Naive thymus-derived CD8-positive, alpha-beta T cell (primary cell): ENCODE results near the gene IDS. TPM values are rescaled to one million over a fixed set of nuclear protein-coding genes. Genes with fewer than 3 reads are reported as not detected.
"Not testable (repeated sequence)": the region's sequence is repeated elsewhere in the genome, so short reads cannot be mapped to it uniquely, and the experiment has no call there.

ENCODE experiments used
- ATAC-seq, 2 donors: fragments of 150-1000 bp; cut with Tn5 transposase in 1 of 2; sonication (Bioruptor Pico), chemical (Tn5 transposase) in 1 of 2; 1 replicate in 1 of 2; 2 replicates in 1 of 2; pipeline ENCODE4 v1.10.0; 2021; ENCODE audit warnings: mild to moderate bottlenecking in 2 of 2, moderate library complexity in 2 of 2
- POLR2A ChIA-PET: fragments of 350-600 bp; sonication (Branson Sonifier 250); formaldehyde crosslinking; loops from one replicate; lab custom pipeline; 2021; ENCODE audit warnings: antibody characterized with exemption; lab: Charles Lee
- DNase-seq, 10 donors: peaks; one replicate each; pipeline versions ENCODE4 v3.0.0 to v3.0.0-alpha.2; 2020 to 2022
- H3K27ac Mint-ChIP-seq, 10 donors: one replicate each; pipeline ENCODE4 v1.8.0; 2020 to 2022; ENCODE audit warnings: mild to moderate bottlenecking in 10 of 10, mixed read lengths in 10 of 10, moderate library complexity in 4 of 10, inconsistent platforms in 1 of 10
- H3K27me3 Mint-ChIP-seq, 5 donors: one replicate each; pipeline ENCODE4 v1.8.0; 2021 to 2022; ENCODE audit warnings: mixed read lengths in 5 of 5
- H3K36me3 Mint-ChIP-seq, 3 donors: one replicate each; pipeline ENCODE4 v1.8.0; 2020 to 2022; ENCODE audit warnings: mixed read lengths in 3 of 3, mild to moderate bottlenecking in 2 of 3, inconsistent platforms in 1 of 3
- H3K4me1 Mint-ChIP-seq, 4 donors: one replicate each; pipeline ENCODE4 v1.8.0; 2021 to 2022; ENCODE audit warnings: mixed read lengths in 4 of 4
- H3K4me3 Mint-ChIP-seq, 10 donors: one replicate each; pipeline ENCODE4 v1.8.0; 2020 to 2022; ENCODE audit warnings: mild to moderate bottlenecking in 10 of 10, mixed read lengths in 10 of 10, moderate library complexity in 6 of 10, inconsistent platforms in 1 of 10
- H3K9me3 Mint-ChIP-seq, 9 donors: one replicate each; pipeline ENCODE4 v1.8.0; 2020 to 2022; ENCODE audit warnings: mixed read lengths in 9 of 9, mild to moderate bottlenecking in 3 of 9, inconsistent platforms in 1 of 9, moderate library complexity in 1 of 9
- polyA plus RNA-seq, 3 donors: library from polyadenylated mRNA; unstranded; fragments of 300-500 nt; fragmentation: Illumina TruSeq; gene quantifications; one replicate each; pipeline ENCODE4 v1.2.3, GENCODE V29; 2021
- total RNA-seq, 8 experiments: library from RNA in 2 of 8; stranded (reverse) in 2 of 8; gene quantifications; one replicate each; pipeline ENCODE4 v1.2.3 and lab custom pipeline; 2021 to 2026

Gene IDS
- total and polyA plus RNA-seq, 5 experiments from 2014 or later, result 65.4 to 164 (median 98.4) TPM

- POLR2A ChIA-PET, result interaction anchor here (1.2 to 3.5 kb wide), 9 partner anchors 11 to 1629 kb away, joined by 4 to 41 read pairs (median 16); partner anchors contain the start of genes EOLA2, FMR1 and IDS
- H3K27ac Mint-ChIP-seq, result peak overlapping the region; percentile 97 to 100 (median 100)
These were observed 35.1 kb upstream of the IDS start for GRCh38 chrX:149540131-149540620.

DNA sequence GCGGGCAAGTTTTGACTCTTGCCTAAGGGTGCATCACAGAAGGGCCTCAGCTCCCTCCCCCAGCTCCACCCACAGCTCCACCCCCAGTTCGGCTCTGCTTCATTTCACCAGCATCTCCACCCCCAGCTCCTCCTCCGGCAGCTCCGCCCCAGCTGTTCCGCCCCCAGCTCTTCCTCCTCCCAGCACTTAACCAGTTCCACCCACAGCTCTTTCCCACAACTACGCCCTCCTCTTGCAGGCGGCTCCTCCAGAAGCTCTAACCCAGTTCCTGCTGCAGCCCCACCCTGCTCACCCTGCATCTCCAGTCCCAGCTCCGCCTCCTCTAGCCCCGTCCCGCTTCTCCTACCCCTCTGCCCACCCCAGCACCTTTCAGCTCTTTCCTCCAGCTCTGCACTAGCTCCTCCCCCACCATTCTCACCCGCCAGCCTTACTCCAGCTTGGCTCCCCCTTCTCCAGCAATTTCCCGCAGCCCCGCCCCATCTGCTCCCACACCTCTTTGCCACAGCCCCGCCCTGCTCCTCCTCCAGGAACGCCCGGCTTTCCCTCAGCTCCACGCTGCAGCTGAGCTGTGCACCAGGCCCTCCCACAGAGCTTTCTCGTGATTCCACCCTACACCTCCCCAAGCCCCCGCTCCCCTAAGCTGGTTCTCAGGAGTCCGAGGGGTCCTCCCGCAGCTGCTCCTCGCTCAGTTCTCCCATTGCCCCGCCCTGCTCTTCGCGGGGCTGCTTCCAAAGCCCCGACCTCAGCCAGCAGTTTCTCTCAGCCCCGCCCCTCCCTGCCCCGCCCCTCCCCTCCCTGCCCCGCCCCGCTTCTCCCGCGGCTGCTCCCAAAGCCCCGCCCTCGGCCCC is 34.4 kb upstream of the IDS start:
- POLR2A ChIA-PET, result interaction anchor here (1.5 to 3.5 kb wide), 8 partner anchors 10 to 1628 kb away, joined by 7 to 41 read pairs (median 18); partner anchors contain the start of genes EOLA2, FMR1 and IDS
- H3K27me3 Mint-ChIP-seq, result no peaks in the 10 kb centered on the region

More at GRCh38 chrX:149540131-149540620, 35.1 kb upstream of the IDS start:
- peaks cover 0 to 11% (median 0%) of the 10 kb centered on the region in 3 donors for H3K36me3 Mint-ChIP-seq
- DNase-seq (peak; percentile 80 to 96 (median 87)), ATAC-seq (peak; percentile 54 to 55)
- peaks cover 0 to 13% (median 7%) of the 10 kb centered on the region in 4 donors for H3K4me1 Mint-ChIP-seq
- H3K4me3 Mint-ChIP-seq, result peak overlapping the region; percentile 77 to 99 (median 95)
- H3K27me3 Mint-ChIP-seq, result no peaks in the 10 kb centered on the region
- no peaks in the 10 kb centered on the region for H3K9me3 Mint-ChIP-seq

GRCh38 chrX:149537474-149537873 is 32.4 kb upstream of the IDS start:
- peaks cover 0 to 13% (median 6%) of the 10 kb centered on the region in 4 donors for H3K4me1 Mint-ChIP-seq
- H3K27ac Mint-ChIP-seq, H3K9me3 Mint-ChIP-seq, H3K27me3 Mint-ChIP-seq, H3K4me3 Mint-ChIP-seq, H3K36me3 Mint-ChIP-seq, DNase-seq, POLR2A ChIA-PET, ATAC-seq: not testable (repeated sequence)

More for the DNA sequence above, 34.4 kb upstream of the IDS start:
- ATAC-seq (peak; percentile 49 to 59), DNase-seq (peak; percentile 69 to 95 (median 86))
- H3K36me3 Mint-ChIP-seq, result peaks cover 0 to 8% (median 0%) of the 10 kb centered on the region in 3 donors
- peak overlapping the region; percentile 63 to 100 (median 94) for H3K27ac Mint-ChIP-seq
- no peaks in the 10 kb centered on the region for H3K9me3 Mint-ChIP-seq
- peaks cover 0 to 13% (median 7%) of the 10 kb centered on the region in 4 donors for H3K4me1 Mint-ChIP-seq
- H3K4me3 Mint-ChIP-seq, result peak overlapping the region; percentile 77 to 97 (median 87)

DNA sequence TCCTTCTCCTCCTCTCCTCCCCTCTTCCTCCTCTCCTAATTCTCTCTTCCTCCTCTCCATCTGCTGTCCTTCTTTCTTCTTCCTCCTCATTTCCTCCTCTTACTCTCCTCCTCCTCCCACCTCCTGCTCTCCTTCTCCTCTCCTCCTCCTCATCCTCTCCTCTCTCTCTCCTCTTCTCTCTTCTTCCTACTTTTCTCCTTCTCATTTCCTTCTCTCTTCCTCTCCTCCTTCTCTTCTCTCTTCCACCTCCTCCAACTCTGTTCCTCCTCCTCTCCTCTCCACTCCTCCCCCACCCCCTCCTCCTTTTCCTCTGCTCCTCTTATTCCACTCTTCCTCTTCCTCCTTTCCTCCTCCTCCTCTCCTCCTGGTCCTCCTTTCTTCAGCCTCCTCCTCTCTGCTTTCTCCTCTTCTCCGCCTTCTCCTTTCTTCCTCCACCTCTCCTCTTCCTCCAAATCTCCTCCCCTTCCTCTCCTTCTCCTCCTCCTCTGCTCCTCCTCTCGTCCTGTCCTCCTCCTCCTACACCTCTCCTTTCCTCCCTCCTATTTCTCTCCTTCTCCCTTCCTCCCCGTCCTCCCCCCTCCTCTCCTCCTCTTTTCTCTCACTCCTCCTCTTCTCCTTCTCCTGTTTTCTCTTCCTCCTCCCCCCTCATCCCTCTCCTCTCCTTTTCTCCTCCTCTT is 30.0 kb upstream of the IDS start:
- H3K9me3 Mint-ChIP-seq, DNase-seq, H3K4me3 Mint-ChIP-seq, POLR2A ChIA-PET, H3K27me3 Mint-ChIP-seq, ATAC-seq: not testable (repeated sequence)
- Mint-ChIP-seq H3K4me1 (peaks cover 0 to 10% (median 3%) of the 10 kb centered on the region in 4 donors), H3K36me3 (peaks cover 0 to 11% (median 0%) of the 10 kb centered on the region in 3 donors), H3K27ac (peak overlapping the region in 1 of 10 donors; percentile 85)

GRCh38 chrX:149533999-149534398 is 28.9 kb upstream of the IDS start:
- H3K4me3 Mint-ChIP-seq, H3K9me3 Mint-ChIP-seq: not testable (repeated sequence)

GRCh38 chrX:149532868-149533267 is 27.8 kb upstream of the IDS start:
- H3K27ac Mint-ChIP-seq, H3K27me3 Mint-ChIP-seq, POLR2A ChIA-PET, ATAC-seq, H3K4me1 Mint-ChIP-seq, DNase-seq, H3K4me3 Mint-ChIP-seq, H3K9me3 Mint-ChIP-seq: not testable (repeated sequence)
- peaks cover 0 to 11% (median 0%) of the 10 kb centered on the region in 3 donors for H3K36me3 Mint-ChIP-seq

More at GRCh38 chrX:149533999-149534398, 28.9 kb upstream of the IDS start:
- DNase-seq, ATAC-seq, POLR2A ChIA-PET, H3K4me1 Mint-ChIP-seq, H3K27me3 Mint-ChIP-seq, H3K27ac Mint-ChIP-seq: not testable (repeated sequence)
- peaks cover 0 to 11% (median 0%) of the 10 kb centered on the region in 3 donors for H3K36me3 Mint-ChIP-seq

- DNase-seq (no peak), ATAC-seq (no peak)
- no peak overlapping the region for H3K4me3 Mint-ChIP-seq
- no peaks in the 10 kb centered on the region for H3K27me3 Mint-ChIP-seq
- peaks cover 0 to 11% (median 0%) of the 10 kb centered on the region in 3 donors for H3K36me3 Mint-ChIP-seq
- peak overlapping the region in 1 of 10 donors; percentile 48 for H3K27ac Mint-ChIP-seq
- H3K9me3 Mint-ChIP-seq, result no peaks in the 10 kb centered on the region
- POLR2A ChIA-PET, result no interaction called here
- H3K4me1 Mint-ChIP-seq, result peaks cover 0 to 11% (median 4%) of the 10 kb centered on the region in 4 donors
These were observed 26.5 kb upstream of the IDS start for GRCh38 chrX:149531599-149531998.

DNA sequence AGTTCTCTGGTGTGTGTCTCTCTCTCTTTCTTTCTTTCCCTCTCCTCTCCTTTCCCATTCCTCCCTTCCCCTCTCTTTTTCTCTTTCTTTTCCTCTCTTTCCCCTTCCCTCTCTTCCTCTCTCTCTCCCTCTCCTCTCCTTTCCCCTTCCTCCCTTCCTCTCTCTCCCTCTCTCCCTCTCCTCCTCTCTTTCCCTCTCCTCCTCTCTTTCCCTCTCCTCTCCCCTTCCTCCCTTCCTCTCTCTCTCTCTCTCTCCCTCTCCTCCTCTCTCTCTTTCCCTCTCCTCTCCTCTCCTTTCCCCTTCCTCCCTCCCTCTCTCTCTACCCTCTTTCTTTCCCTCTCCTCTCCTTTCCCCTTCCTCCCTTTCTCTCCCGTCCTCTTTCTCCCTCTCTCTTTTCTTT is 23.3 kb upstream of the IDS start:
- H3K27me3 Mint-ChIP-seq, result no peaks in the 10 kb centered on the region
- DNase-seq, result no peak
- no peaks in the 10 kb centered on the region for H3K9me3 Mint-ChIP-seq
- H3K27ac Mint-ChIP-seq, result peak overlapping the region in 2 of 10 donors; percentile 30 to 52
- H3K4me3 Mint-ChIP-seq, result no peak overlapping the region
- POLR2A ChIA-PET, result interaction anchor here (0.8 to 1.3 kb wide), 3 partner anchors 11 to 23 kb away, joined by 3 to 7 read pairs (median 4); partner anchors contain the start of gene IDS
- H3K36me3 Mint-ChIP-seq, result peaks cover 0 to 8% (median 0%) of the 10 kb centered on the region in 3 donors
- H3K4me1 Mint-ChIP-seq, result peaks cover 0 to 29% (median 10%) of the 10 kb centered on the region in 4 donors
- no peak for ATAC-seq

- Mint-ChIP-seq H3K36me3 (peaks cover 0 to 8% (median 0%) of the 10 kb centered on the region in 3 donors), H3K9me3 (no peaks in the 10 kb centered on the region), H3K4me1 (peaks cover under 1 to 30% (median 12%) of the 10 kb centered on the region in 4 donors), H3K27me3 (no peaks in the 10 kb centered on the region), H3K27ac (peak overlapping the region; percentile 43 to 91 (median 70)), H3K4me3 (peak overlapping the region in 4 of 10 donors; percentile 15 to 62 (median 30))
- peak in 6 of 10 donors; percentile 33 to 65 (median 51) for DNase-seq
- POLR2A ChIA-PET, result interaction anchor here (1.0 to 1.3 kb wide), 2 partner anchors 12 to 15 kb away, joined by 4 to 7 read pairs; no protein-coding TSS in a partner anchor
- peak in 1 of 2 donors; percentile 16 for ATAC-seq
These were observed 22.6 kb upstream of the IDS start for GRCh38 chrX:149527705-149528104.

GRCh38 chrX:149526318-149527033 is 21.4 kb upstream of the IDS start:
- not testable (repeated sequence) for ATAC-seq, DNase-seq, H3K36me3 Mint-ChIP-seq, H3K27me3 Mint-ChIP-seq, H3K9me3 Mint-ChIP-seq
- H3K4me3 Mint-ChIP-seq, result peak overlapping the region in 4 of 10 donors; percentile 4 to 55 (median 37)
- H3K27ac Mint-ChIP-seq, result peak overlapping the region; percentile 61 to 96 (median 93)
- POLR2A ChIA-PET, result interaction anchor here (1.3 to 2.6 kb wide), 2 partner anchors 13 to 22 kb away, joined by 6 to 23 read pairs; partner anchors contain the start of genes EOLA1 and IDS
- H3K4me1 Mint-ChIP-seq, result peaks cover 5 to 39% (median 21%) of the 10 kb centered on the region in 4 donors

GRCh38 chrX:149525903-149526302 is 20.8 kb upstream of the IDS start:
- peak; percentile 49 to 57 for ATAC-seq
- H3K27ac Mint-ChIP-seq, result peak overlapping the region; percentile 61 to 96 (median 93)
- H3K4me1 Mint-ChIP-seq, result peaks cover 7 to 40% (median 27%) of the 10 kb centered on the region in 4 donors
- peak in 6 of 10 donors; percentile 41 to 68 (median 56) for DNase-seq
- POLR2A ChIA-PET, result interaction anchor here (1.3 to 2.6 kb wide), 2 partner anchors 14 to 21 kb away, joined by 6 to 23 read pairs; partner anchors contain the start of genes EOLA1 and IDS
- peak overlapping the region in 9 of 10 donors; percentile 31 to 66 (median 56) for H3K4me3 Mint-ChIP-seq
- H3K9me3 Mint-ChIP-seq, H3K27me3 Mint-ChIP-seq, H3K36me3 Mint-ChIP-seq: not testable (repeated sequence)
